SK-N-SH treated with all-trans-retinoic acid at 6 μM for 48 hours (cell line): Measurements from ENCODE around the gene SENP5.

Experiments used
- ATAC-seq: fragments of 200-7000 bp; cut with Tn5 transposase; 3 replicates; pipeline ENCODE4 v1.9.1; 2020; ENCODE audit warnings: mild to moderate bottlenecking, moderate library complexity
- BACH2 ChIP-seq: fragments of 250-450 bp; sonication (Bioruptor Pico); IDR thresholded peaks from 2 replicates; pipeline ENCODE4 v1.9.0; 2021; ENCODE audit warnings: mild to moderate bottlenecking, borderline replicate concordance
- CSDC2 ChIP-seq: fragments of 250-450 bp; sonication (Bioruptor Pico); IDR thresholded peaks from 2 replicates; pipeline ENCODE4 v1.5.0; 2020; ENCODE audit warnings: mild to moderate bottlenecking, moderate library complexity
- CSRNP3 ChIP-seq: fragments of 250-450 bp; sonication (Bioruptor Pico); IDR thresholded peaks from 2 replicates; pipeline ENCODE4 v1.5.1; 2021; ENCODE audit warnings: mild to moderate bottlenecking, moderate library complexity
- GLIS3 ChIP-seq: fragments of 250-450 bp; sonication (Bioruptor Pico); IDR thresholded peaks from 2 replicates; pipeline ENCODE4 v1.5.0; 2020; ENCODE audit warnings: mild to moderate bottlenecking, moderate library complexity
- PATZ1 ChIP-seq: fragments of 250-450 bp; sonication (Bioruptor Pico); IDR thresholded peaks from 2 replicates; pipeline ENCODE4 v1.8.0; 2020; ENCODE audit warnings: mild to moderate bottlenecking, moderate library complexity, borderline replicate concordance
- POU6F1 ChIP-seq: fragments of 250-450 bp; sonication (Bioruptor Pico); IDR thresholded peaks from 2 replicates; pipeline ENCODE4 v1.8.0; 2021; ENCODE audit warnings: low read depth, mild to moderate bottlenecking, moderate library complexity, borderline replicate concordance
- RARB ChIP-seq: fragments of 250-450 bp; sonication (Bioruptor Pico); IDR thresholded peaks from 2 replicates; pipeline ENCODE4 v1.8.0; 2021; ENCODE audit warnings: mild to moderate bottlenecking, moderate library complexity
- SNAI2 ChIP-seq: fragments of 250-450 bp; sonication (Bioruptor Pico); IDR thresholded peaks from 2 replicates; pipeline ENCODE4 v1.5.0; 2020; ENCODE audit warnings: mild to moderate bottlenecking, moderate library complexity
- TCF4 ChIP-seq: fragments of 250-450 bp; sonication (Bioruptor Pico); IDR thresholded peaks from 2 replicates; pipeline ENCODE4 v1.8.0; 2021; ENCODE audit warnings: mild to moderate bottlenecking, moderate library complexity, borderline replicate concordance
- TSHZ2 ChIP-seq: fragments of 250-450 bp; sonication (Bioruptor Pico); IDR thresholded peaks from 2 replicates; pipeline ENCODE4 v1.5.0; 2020; ENCODE audit warnings: mild to moderate bottlenecking, moderate library complexity
- ZC3H10 ChIP-seq: fragments of 250-450 bp; sonication (Bioruptor Pico); IDR thresholded peaks from 2 replicates; pipeline ENCODE4 v1.5.1; 2021; ENCODE audit warnings: mild to moderate bottlenecking, moderate library complexity
- ZFP3 ChIP-seq: fragments of 250-450 bp; sonication (Bioruptor Pico); IDR thresholded peaks from 2 replicates; pipeline ENCODE4 v1.5.0; 2020; ENCODE audit warnings: mild to moderate bottlenecking, moderate library complexity
- ZFP30 ChIP-seq: fragments of 450-650 bp; formaldehyde crosslinking; IDR thresholded peaks from 2 replicates; pipeline ENCODE4 v1.5.0; 2022; ENCODE audit warnings: mild to moderate bottlenecking, moderate library complexity
- ZNF565 ChIP-seq: fragments of 450-650 bp; formaldehyde crosslinking; conservative IDR thresholded peaks from 2 replicates; pipeline ENCODE4 v1.5.0; 2020; ENCODE audit warnings: low read depth, mild to moderate bottlenecking, moderate library complexity
- ZNF70 ChIP-seq: fragments of 450-650 bp; formaldehyde crosslinking; IDR thresholded peaks from 2 replicates; pipeline ENCODE4 v1.5.0; 2020; ENCODE audit warnings: mild to moderate bottlenecking, moderate library complexity
- ZNF8 ChIP-seq: fragments of 450-650 bp; formaldehyde crosslinking; IDR thresholded peaks from 2 replicates; pipeline ENCODE4 v1.5.0; 2020; ENCODE audit warnings: mild to moderate bottlenecking, moderate library complexity

SENP5 gene

GRCh38 chr3:196969134-196969659 lies 101.5 kb downstream of the SENP5 start (continued):
- no peak for TF ChIP-seq ZFP3 (CRISPR knock-in tag)

- TF ChIP-seq ZFP3 (CRISPR knock-in tag) (peak; percentile 33; the same call in 1 of the 2 replicates), RARB (CRISPR knock-in tag) (no peak), ZC3H10 (no peak)
- ATAC-seq: peak; percentile 91
Measured at GRCh38 chr3:196969660-196970546, 102.2 kb downstream of the SENP5 start.

GRCh38 chr3:196970547-196971093 lies 102.9 kb downstream of the SENP5 start:
- no peak for TF ChIP-seq TSHZ2
- TF ChIP-seq PATZ1 (CRISPR knock-in tag): no peak
- no peak for TF ChIP-seq ZFP30 (CRISPR knock-in tag)
- no peak for TF ChIP-seq CSDC2
- no peak for TF ChIP-seq CSRNP3 (CRISPR knock-in tag)
- TF ChIP-seq POU6F1 (CRISPR knock-in tag): no peak
- TF ChIP-seq GLIS3 (CRISPR knock-in tag): no peak
- TF ChIP-seq TCF4 (CRISPR knock-in tag): no peak
- TF ChIP-seq ZNF70 (CRISPR knock-in tag): no peak
- no peak for TF ChIP-seq ZC3H10
- TF ChIP-seq ZNF565 (CRISPR knock-in tag): no peak
- ATAC-seq: no peak

GRCh38 chr3:196971094-196971698 lies 103.5 kb downstream of the SENP5 start:
- no peak for ATAC-seq
- no peak for TF ChIP-seq BACH2 (CRISPR knock-in tag)
- TF ChIP-seq SNAI2 (CRISPR knock-in tag): no peak
- peak; percentile 98 for TF ChIP-seq ZNF8 (CRISPR knock-in tag)
- TF ChIP-seq ZFP30 (CRISPR knock-in tag): no peak
- TF ChIP-seq PATZ1 (CRISPR knock-in tag): no peak
